ENCODE measurements around the gene PKIG. TPM values are rescaled to one million over a fixed set of nuclear protein-coding genes. Genes with fewer than 3 reads are reported as not detected.

Gene PKIG
- polyA plus RNA-seq, 1 donor from 2014 or later, result 174 TPM

DNA sequence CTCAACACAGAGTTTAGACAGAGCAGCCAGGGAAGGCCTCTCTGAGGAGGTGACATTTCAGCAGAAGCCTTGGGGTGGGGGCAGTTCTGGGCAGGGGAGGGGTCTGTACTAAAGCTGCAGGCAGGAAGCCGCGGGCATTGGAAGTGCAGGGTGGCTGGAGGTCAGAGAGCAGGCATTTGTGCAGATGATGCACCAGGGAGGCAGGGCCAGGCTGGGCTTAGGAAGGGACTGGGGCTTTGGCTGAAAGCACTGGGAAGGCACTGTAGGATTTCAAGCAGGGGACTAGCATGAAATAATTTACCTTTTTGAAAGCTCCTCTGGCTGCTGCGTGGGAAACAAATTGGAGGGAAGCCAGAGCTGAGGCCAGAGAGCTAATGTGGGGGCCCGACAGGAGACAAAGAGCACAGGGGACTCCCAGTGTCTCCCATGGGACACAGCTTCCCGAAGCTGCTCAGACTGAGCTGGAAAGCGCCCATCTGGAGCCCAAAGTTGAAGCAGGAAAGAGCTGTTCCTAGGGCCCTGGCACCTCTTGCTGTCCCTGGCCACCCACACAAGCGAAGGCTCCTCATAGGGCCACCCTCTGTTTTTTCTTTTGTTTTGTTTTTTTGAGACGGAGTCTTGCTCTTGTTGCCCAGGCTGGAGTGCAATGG lies 49.8 kb downstream of the PKIG start:
- Histone ChIP-seq H2AFZ (ENCODE audit: low read depth, low read length) (no peak overlapping the region), H3K9me3 (ENCODE audit: low read length) (no peaks in the 10 kb centered on the region), H3K9ac (ENCODE audit: low read length) (no peak overlapping the region), H3K9me2 (ENCODE audit: insufficient read depth, low read length) (no peaks in the 10 kb centered on the region), H3K4me3 (ENCODE audit: low read length) (no peak overlapping the region), H3K4me2 (ENCODE audit: low read length) (no peak overlapping the region), H4K20me1 (ENCODE audit: insufficient read depth) (no peaks in the 10 kb centered on the region), H3K79me2 (replicated peaks; ENCODE audit: insufficient read depth, low read length) (no peaks in the 10 kb centered on the region), H3F3A (ENCODE audit: insufficient read depth, low read length, poor library complexity, severe bottlenecking) (no peaks in the 10 kb centered on the region), H3K27ac (ENCODE audit: low read length) (no peak overlapping the region), H3K36me3 (ENCODE audit: insufficient read depth, low read length) (no peaks in the 10 kb centered on the region), H3K27me3 (ENCODE audit: insufficient read depth, low read depth, low read length) (no peaks in the 10 kb centered on the region)
- TF ChIP-seq MXI1 (conservative IDR thresholded peaks at IDR 0.05; ENCODE audit: poor library complexity, severe bottlenecking) (no peak), EP300 (conservative IDR thresholded peaks at IDR 0.05; ENCODE audit: poor library complexity, severe bottlenecking) (no peak), EZH2 (IDR thresholded peaks at IDR 0.05; ENCODE audit: borderline replicate concordance, insufficient read depth, low read length, poor library complexity, severe bottlenecking) (no peak), POLR2AphosphoS5 (IDR thresholded peaks at IDR 0.05) (no peak), TAF1 (IDR thresholded peaks at IDR 0.05; ENCODE audit: low read depth) (no peak), RAD21 (conservative IDR thresholded peaks at IDR 0.05) (no peak), SMC3 (conservative IDR thresholded peaks at IDR 0.05; ENCODE audit: poor library complexity) (no peak)
- TF ChIP-seq, protein P1, sequence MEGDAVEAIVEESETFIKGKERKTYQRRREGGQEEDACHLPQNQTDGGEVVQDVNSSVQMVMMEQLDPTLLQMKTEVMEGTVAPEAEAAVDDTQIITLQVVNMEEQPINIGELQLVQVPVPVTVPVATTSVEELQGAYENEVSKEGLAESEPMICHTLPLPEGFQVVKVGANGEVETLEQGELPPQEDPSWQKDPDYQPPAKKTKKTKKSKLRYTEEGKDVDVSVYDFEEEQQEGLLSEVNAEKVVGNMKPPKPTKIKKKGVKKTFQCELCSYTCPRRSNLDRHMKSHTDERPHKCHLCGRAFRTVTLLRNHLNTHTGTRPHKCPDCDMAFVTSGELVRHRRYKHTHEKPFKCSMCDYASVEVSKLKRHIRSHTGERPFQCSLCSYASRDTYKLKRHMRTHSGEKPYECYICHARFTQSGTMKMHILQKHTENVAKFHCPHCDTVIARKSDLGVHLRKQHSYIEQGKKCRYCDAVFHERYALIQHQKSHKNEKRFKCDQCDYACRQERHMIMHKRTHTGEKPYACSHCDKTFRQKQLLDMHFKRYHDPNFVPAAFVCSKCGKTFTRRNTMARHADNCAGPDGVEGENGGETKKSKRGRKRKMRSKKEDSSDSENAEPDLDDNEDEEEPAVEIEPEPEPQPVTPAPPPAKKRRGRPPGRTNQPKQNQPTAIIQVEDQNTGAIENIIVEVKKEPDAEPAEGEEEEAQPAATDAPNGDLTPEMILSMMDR (IDR thresholded peaks at IDR 0.05; ENCODE audit: poor library complexity, severe bottlenecking), result no peak
- TF ChIP-seq, protein P2, sequence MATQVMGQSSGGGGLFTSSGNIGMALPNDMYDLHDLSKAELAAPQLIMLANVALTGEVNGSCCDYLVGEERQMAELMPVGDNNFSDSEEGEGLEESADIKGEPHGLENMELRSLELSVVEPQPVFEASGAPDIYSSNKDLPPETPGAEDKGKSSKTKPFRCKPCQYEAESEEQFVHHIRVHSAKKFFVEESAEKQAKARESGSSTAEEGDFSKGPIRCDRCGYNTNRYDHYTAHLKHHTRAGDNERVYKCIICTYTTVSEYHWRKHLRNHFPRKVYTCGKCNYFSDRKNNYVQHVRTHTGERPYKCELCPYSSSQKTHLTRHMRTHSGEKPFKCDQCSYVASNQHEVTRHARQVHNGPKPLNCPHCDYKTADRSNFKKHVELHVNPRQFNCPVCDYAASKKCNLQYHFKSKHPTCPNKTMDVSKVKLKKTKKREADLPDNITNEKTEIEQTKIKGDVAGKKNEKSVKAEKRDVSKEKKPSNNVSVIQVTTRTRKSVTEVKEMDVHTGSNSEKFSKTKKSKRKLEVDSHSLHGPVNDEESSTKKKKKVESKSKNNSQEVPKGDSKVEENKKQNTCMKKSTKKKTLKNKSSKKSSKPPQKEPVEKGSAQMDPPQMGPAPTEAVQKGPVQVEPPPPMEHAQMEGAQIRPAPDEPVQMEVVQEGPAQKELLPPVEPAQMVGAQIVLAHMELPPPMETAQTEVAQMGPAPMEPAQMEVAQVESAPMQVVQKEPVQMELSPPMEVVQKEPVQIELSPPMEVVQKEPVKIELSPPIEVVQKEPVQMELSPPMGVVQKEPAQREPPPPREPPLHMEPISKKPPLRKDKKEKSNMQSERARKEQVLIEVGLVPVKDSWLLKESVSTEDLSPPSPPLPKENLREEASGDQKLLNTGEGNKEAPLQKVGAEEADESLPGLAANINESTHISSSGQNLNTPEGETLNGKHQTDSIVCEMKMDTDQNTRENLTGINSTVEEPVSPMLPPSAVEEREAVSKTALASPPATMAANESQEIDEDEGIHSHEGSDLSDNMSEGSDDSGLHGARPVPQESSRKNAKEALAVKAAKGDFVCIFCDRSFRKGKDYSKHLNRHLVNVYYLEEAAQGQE (IDR thresholded peaks at IDR 0.05; ENCODE audit: borderline replicate concordance), result no peak

DNA sequence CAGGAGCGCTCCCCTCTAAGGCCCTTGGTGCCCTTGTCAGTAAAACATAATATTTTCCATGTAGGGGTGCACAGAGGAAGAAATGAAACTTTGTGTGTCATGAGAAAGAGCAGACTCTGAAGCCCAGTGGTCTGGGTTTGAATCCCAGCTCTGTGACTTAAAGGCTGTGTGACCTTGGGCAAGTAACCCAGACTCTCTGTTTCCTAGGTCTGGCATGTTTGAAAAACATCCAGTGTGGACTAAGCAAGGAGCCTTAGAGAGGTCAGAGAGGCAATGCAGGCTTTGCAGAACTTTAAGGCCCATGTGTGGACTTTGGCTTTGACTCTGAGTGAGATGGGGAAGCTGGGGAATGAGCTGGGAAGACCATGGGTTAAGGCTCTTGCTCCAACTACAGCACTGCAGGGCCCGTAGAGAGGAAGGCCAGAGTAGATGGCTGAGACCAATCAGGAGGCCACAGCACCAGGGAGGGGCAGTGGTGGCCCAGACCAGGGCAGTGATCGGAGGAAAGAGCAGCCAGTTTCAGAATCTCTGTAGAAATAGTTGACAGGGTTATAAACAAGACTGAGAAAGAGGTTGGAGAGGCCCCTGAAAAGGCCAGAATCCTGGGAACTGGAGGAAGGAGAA lies 50.9 kb downstream of the PKIG start:
- Histone ChIP-seq H3K36me3 (ENCODE audit: insufficient read depth, low read length) (no peaks in the 10 kb centered on the region), H2AFZ (ENCODE audit: low read depth, low read length) (no peak overlapping the region), H3K9ac (ENCODE audit: low read length) (no peak overlapping the region), H3K79me2 (replicated peaks; ENCODE audit: insufficient read depth, low read length) (no peaks in the 10 kb centered on the region), H3K4me2 (ENCODE audit: low read length) (no peak overlapping the region), H3K4me3 (ENCODE audit: low read length) (no peak overlapping the region), H3F3A (ENCODE audit: insufficient read depth, low read length, poor library complexity, severe bottlenecking) (no peaks in the 10 kb centered on the region), H3K9me2 (ENCODE audit: insufficient read depth, low read length) (no peaks in the 10 kb centered on the region), H3K27ac (ENCODE audit: low read length) (no peak overlapping the region), H3K9me3 (ENCODE audit: low read length) (no peaks in the 10 kb centered on the region), H3K27me3 (ENCODE audit: insufficient read depth, low read depth, low read length) (no peaks in the 10 kb centered on the region), H4K20me1 (ENCODE audit: insufficient read depth) (no peaks in the 10 kb centered on the region)
- TF ChIP-seq POLR2AphosphoS5 (IDR thresholded peaks at IDR 0.05) (no peak), SMC3 (conservative IDR thresholded peaks at IDR 0.05; ENCODE audit: poor library complexity) (no peak), EP300 (conservative IDR thresholded peaks at IDR 0.05; ENCODE audit: poor library complexity, severe bottlenecking) (no peak), EZH2 (IDR thresholded peaks at IDR 0.05; ENCODE audit: borderline replicate concordance, insufficient read depth, low read length, poor library complexity, severe bottlenecking) (no peak), MXI1 (conservative IDR thresholded peaks at IDR 0.05; ENCODE audit: poor library complexity, severe bottlenecking) (no peak), RAD21 (conservative IDR thresholded peaks at IDR 0.05) (no peak), TAF1 (IDR thresholded peaks at IDR 0.05; ENCODE audit: low read depth) (no peak)
- TF ChIP-seq, protein P1 (IDR thresholded peaks at IDR 0.05; ENCODE audit: poor library complexity, severe bottlenecking), result no peak
- TF ChIP-seq, protein P2 (IDR thresholded peaks at IDR 0.05; ENCODE audit: borderline replicate concordance), result no peak

Measured in neural cell (in vitro differentiated cells).